HepG2 (cell line): ENCODE measurements around the gene KRT79. TPM values are rescaled to one million over a fixed set of nuclear protein-coding genes. Genes with fewer than 3 reads are reported as not detected.

Experiments used
- ATF7 ChIP-seq, 2 experiments: fragments of 450-650 bp in 1 of 2; sonication (generic) in 1 of 2; formaldehyde crosslinking in 1 of 2; IDR thresholded peaks; 2 replicates each; pipeline versions ENCODE4 v1.4.0 to v1.6.1; 2016 to 2020; ENCODE audit warnings: antibody characterized with exemption in 1 of 2, mild to moderate bottlenecking in 1 of 2, missing genetic modification reagents in 1 of 2
- GATAD2A ChIP-seq: IDR thresholded peaks from 2 replicates; pipeline ENCODE4 v1.6.1; 2016
- HNRNPUL1 ChIP-seq: fragments of 200-400 bp; formaldehyde crosslinking; IDR thresholded peaks from 2 replicates; pipeline ENCODE4 v1.6.1; 2017; ENCODE audit warnings: low read depth, mild to moderate bottlenecking, low read length, moderate library complexity
- MLLT10 ChIP-seq: sonication (generic); formaldehyde crosslinking; IDR thresholded peaks from 2 replicates; pipeline ENCODE4 v1.4.0; 2020; ENCODE audit warnings: missing genetic modification reagents
- NFATC3 ChIP-seq: sonication (generic); formaldehyde crosslinking; IDR thresholded peaks from 2 replicates; pipeline ENCODE4 v1.5.1; 2020; ENCODE audit warnings: mild to moderate bottlenecking, missing genetic modification reagents
- NFYC ChIP-seq: IDR thresholded peaks from 2 replicates; pipeline ENCODE4 v1.6.1; 2016; ENCODE audit warnings: missing genetic modification reagents, missing compliant biosample characterization
- PAX8 ChIP-seq: sonication (generic); formaldehyde crosslinking; IDR thresholded peaks from 2 replicates; pipeline ENCODE4 v1.8.0; 2022; ENCODE audit warnings: mild to moderate bottlenecking, missing genetic modification reagents, borderline replicate concordance
- SIN3A ChIP-seq: IDR thresholded peaks from 2 replicates; pipeline ENCODE4 v1.6.1; 2011; ENCODE audit warnings: low read depth, mild to moderate bottlenecking, control low read depth, low read length, borderline replicate concordance
- SRF ChIP-seq: IDR thresholded peaks from 2 replicates; pipeline ENCODE4 v1.6.1; 2011; ENCODE audit warnings: mild to moderate bottlenecking, low read depth, low read length, moderate library complexity
- SRY ChIP-seq: sonication (generic); formaldehyde crosslinking; IDR thresholded peaks from 2 replicates; pipeline ENCODE4 v1.8.0; 2022; ENCODE audit warnings: mild to moderate bottlenecking, missing genetic modification reagents
- ZBTB3 ChIP-seq: sonication (generic); formaldehyde crosslinking; IDR thresholded peaks from 2 replicates; pipeline ENCODE4 v1.4.0; 2020; ENCODE audit warnings: low read depth, mild to moderate bottlenecking, moderate library complexity, missing genetic modification reagents, borderline replicate concordance
- ZNF138 ChIP-seq: sonication (generic); formaldehyde crosslinking; IDR thresholded peaks from 2 replicates; pipeline ENCODE4 v1.5.0; 2020; ENCODE audit warnings: mild to moderate bottlenecking, low read depth, missing genetic modification reagents
- ZNF44 ChIP-seq: sonication (generic); formaldehyde crosslinking; IDR thresholded peaks from 2 replicates; pipeline ENCODE4 v1.5.1; 2020; ENCODE audit warnings: mild to moderate bottlenecking, missing genetic modification reagents
- ZNF564 ChIP-seq: sonication (generic); formaldehyde crosslinking; IDR thresholded peaks from 2 replicates; pipeline ENCODE4 v1.8.1; 2023; ENCODE audit warnings: mild to moderate bottlenecking, missing genetic modification reagents
- ZNF589 ChIP-seq: sonication (generic); formaldehyde crosslinking; conservative IDR thresholded peaks from 2 replicates; pipeline ENCODE4 v1.8.0; 2022; ENCODE audit warnings: mild to moderate bottlenecking, moderate library complexity, missing genetic modification reagents
- ZNF619 ChIP-seq: sonication (generic); formaldehyde crosslinking; IDR thresholded peaks from 2 replicates; pipeline ENCODE4 v1.4.0; 2020; ENCODE audit warnings: mild to moderate bottlenecking, missing genetic modification reagents
- ZNF780A ChIP-seq: sonication (generic); formaldehyde crosslinking; IDR thresholded peaks from 2 replicates; pipeline ENCODE4 v1.8.0; 2022; ENCODE audit warnings: mild to moderate bottlenecking, missing genetic modification reagents, moderate library complexity
- ZNF788 ChIP-seq: sonication (generic); formaldehyde crosslinking; IDR thresholded peaks from 2 replicates; pipeline ENCODE4 v1.5.0; 2020; ENCODE audit warnings: mild to moderate bottlenecking, missing genetic modification reagents, borderline replicate concordance
- polyA plus RNA-seq, 8 experiments: library from polyadenylated mRNA; depleted of rRNA in 3 of 8; stranded (reverse) in 7 of 8; unstranded in 1 of 8; fragments of >200 nt; fragmentation: Illumina TruSeq in 4 of 8; extraction: Trizol in 4 of 8; gene quantifications; 2 replicates each; pipeline versions ENCODE4 v1.2.1 to v1.2.3, GENCODE V29; 2011 to 2016; ENCODE audit warnings: low read depth in 4 of 8, missing spikeins in 1 of 8, mixed read lengths in 1 of 8; ENCODE audit not compliant: insufficient read depth in 1 of 8
- total RNA-seq, 5 experiments: library from RNA; depleted of rRNA; stranded (reverse); fragments of >200 nt; fragmentation: Illumina TruSeq; extraction: Trizol; gene quantifications; 2 replicates each; pipeline ENCODE4 v1.2.3, GENCODE V29; 2016; ENCODE audit warnings: low read depth in 1 of 5
- TF ChIP-seq, protein P1 (sequence below): sonication (generic); formaldehyde crosslinking; IDR thresholded peaks from 2 replicates; pipeline ENCODE4 v1.4.0; 2020; ENCODE audit warnings: mild to moderate bottlenecking, missing genetic modification reagents
- TF ChIP-seq, protein P2 (sequence below), 2 experiments: sonication (generic) in 1 of 2; formaldehyde crosslinking in 1 of 2; IDR thresholded peaks; 2 replicates each; pipeline versions ENCODE4 v1.4.0 to v1.6.1; 2018 to 2020; ENCODE audit warnings: missing genetic modification reagents in 2 of 2, borderline replicate concordance in 1 of 2, low read depth in 1 of 2, mild to moderate bottlenecking in 1 of 2, missing biosample characterization in 1 of 2
- TF ChIP-seq, protein P3 (sequence below): sonication (generic); formaldehyde crosslinking; IDR thresholded peaks from 2 replicates; pipeline ENCODE4 v1.8.0; 2022; ENCODE audit warnings: missing genetic modification reagents, mild to moderate bottlenecking, moderate library complexity, borderline replicate concordance
- TF ChIP-seq, protein P4 (sequence below): sonication (generic); formaldehyde crosslinking; IDR thresholded peaks from 2 replicates; pipeline ENCODE4 v1.8.1; 2023; ENCODE audit warnings: mild to moderate bottlenecking, moderate library complexity, missing genetic modification reagents

Gene KRT79
- total and polyA plus RNA-seq, 2 of the 13 experiments (the other 11 are each of a cell fraction or from before 2014, with no cell fraction given) = 0.09 TPM; not detected in 1

DNA sequence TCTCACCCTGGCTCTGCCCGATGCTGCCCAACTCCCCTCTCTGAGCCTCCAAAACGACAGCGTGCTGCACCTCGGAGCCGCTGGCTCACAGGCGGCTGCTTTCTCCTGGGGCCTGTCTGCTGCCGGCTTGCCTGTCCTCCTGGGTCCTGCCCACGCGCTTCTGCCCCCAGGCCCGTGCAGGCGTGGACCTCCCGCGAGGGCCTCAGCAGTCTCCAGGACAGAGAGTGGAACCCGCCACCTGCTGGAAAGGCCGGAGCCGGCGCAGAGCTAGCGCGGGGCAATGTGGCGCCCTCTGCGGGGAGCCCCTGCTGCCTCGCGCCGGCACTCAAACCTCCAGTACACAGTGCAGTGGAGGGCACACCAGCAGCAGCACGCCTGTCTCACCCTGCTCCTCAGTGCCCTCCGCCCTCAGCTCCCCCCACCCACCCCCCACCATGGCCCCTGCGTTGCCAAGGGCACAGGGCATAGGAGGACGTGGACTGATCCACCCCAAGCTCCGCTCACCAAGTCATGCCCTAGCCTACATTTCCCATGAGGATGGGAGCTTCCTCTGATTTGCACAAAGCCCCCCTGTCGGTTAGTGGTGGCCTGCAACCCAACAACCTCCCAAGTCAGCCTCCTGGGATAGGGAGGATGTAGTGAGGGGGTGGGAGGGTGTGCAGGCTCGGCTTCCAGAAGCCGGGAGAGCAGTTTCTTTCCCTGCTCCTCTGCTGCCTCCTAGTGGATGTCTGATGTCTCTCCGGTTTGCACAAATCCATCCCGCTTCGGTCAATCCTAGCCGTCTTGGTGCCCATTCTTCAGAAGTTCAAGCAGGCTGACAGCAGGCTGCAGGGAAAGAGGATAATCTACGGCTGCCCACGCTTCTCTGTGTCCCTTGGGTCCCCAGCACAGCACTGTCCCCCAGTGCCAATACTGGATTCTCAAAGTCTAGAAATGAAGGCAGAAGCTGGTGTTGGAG, 45.6 kb upstream of the KRT79 start (continued):
- TF ChIP-seq ZNF780A (CRISPR knock-in tag) = no peak
- TF ChIP-seq HNRNPUL1 = no peak
- TF ChIP-seq, protein P1, sequence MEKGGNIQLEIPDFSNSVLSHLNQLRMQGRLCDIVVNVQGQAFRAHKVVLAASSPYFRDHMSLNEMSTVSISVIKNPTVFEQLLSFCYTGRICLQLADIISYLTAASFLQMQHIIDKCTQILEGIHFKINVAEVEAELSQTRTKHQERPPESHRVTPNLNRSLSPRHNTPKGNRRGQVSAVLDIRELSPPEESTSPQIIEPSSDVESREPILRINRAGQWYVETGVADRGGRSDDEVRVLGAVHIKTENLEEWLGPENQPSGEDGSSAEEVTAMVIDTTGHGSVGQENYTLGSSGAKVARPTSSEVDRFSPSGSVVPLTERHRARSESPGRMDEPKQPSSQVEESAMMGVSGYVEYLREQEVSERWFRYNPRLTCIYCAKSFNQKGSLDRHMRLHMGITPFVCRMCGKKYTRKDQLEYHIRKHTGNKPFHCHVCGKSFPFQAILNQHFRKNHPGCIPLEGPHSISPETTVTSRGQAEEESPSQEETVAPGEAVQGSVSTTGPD (CRISPR knock-in tag) = no peak
- TF ChIP-seq SRF = no peak
- no peak for TF ChIP-seq SIN3A
- TF ChIP-seq, protein P2, sequence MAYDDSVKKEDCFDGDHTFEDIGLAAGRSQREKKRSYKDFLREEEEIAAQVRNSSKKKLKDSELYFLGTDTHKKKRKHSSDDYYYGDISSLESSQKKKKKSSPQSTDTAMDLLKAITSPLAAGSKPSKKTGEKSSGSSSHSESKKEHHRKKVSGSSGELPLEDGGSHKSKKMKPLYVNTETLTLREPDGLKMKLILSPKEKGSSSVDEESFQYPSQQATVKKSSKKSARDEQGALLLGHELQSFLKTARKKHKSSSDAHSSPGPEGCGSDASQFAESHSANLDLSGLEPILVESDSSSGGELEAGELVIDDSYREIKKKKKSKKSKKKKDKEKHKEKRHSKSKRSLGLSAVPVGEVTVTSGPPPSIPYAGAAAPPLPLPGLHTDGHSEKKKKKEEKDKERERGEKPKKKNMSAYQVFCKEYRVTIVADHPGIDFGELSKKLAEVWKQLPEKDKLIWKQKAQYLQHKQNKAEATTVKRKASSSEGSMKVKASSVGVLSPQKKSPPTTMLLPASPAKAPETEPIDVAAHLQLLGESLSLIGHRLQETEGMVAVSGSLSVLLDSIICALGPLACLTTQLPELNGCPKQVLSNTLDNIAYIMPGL (CRISPR knock-in tag; IDR thresholded peaks at IDR 0.05; ENCODE audit: borderline replicate concordance in 1 of 2, low read depth in 1 of 2) = peak; percentile 88 to 98; a peak in 3 of 4 replicates
- TF ChIP-seq ZNF44 (CRISPR knock-in tag) = no peak
- TF ChIP-seq ZBTB3 (CRISPR knock-in tag) = no peak
- TF ChIP-seq SRY = peak; percentile 67; the same call in 1 of the 2 replicates
- TF ChIP-seq ZNF138 (CRISPR knock-in tag) = no peak
- TF ChIP-seq MLLT10 (CRISPR knock-in tag) = no peak
- no peak for TF ChIP-seq NFYC (CRISPR knock-in tag)
- 0 out of 2 replicates have a peak, but pooled peaks have one; percentile 9 for TF ChIP-seq PAX8 (CRISPR knock-in tag)
- TF ChIP-seq ZNF619 (CRISPR knock-in tag) = no peak
- no peak for TF ChIP-seq GATAD2A (CRISPR knock-in tag)
- TF ChIP-seq, protein P3, sequence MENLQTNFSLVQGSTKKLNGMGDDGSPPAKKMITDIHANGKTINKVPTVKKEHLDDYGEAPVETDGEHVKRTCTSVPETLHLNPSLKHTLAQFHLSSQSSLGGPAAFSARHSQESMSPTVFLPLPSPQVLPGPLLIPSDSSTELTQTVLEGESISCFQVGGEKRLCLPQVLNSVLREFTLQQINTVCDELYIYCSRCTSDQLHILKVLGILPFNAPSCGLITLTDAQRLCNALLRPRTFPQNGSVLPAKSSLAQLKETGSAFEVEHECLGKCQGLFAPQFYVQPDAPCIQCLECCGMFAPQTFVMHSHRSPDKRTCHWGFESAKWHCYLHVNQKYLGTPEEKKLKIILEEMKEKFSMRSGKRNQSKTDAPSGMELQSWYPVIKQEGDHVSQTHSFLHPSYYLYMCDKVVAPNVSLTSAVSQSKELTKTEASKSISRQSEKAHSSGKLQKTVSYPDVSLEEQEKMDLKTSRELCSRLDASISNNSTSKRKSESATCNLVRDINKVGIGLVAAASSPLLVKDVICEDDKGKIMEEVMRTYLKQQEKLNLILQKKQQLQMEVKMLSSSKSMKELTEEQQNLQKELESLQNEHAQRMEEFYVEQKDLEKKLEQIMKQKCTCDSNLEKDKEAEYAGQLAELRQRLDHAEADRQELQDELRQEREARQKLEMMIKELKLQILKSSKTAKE (CRISPR knock-in tag) = no peak
- TF ChIP-seq, protein P4, sequence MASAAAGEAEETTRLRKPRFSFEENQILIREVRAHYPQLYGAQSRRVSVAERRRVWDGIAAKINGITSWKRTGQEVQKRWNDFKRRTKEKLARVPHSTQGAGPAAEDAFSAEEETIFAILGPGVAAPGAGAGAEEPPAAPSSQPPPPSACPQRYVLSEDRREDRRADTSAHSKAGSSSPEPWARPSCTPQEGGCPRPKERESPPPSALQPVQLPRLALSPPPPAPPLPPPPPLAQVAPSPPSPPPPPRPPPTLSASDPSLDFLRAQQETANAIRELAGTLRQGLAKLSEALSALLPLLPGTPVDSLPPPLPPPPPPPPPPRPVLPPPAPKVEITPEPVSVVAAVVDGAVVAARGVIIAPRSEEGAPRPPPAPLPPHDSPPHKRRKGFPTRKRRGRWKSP (CRISPR knock-in tag) = peak; percentile 90; the same call in 1 of the 2 replicates
- TF ChIP-seq NFATC3 (CRISPR knock-in tag) = no peak
- TF ChIP-seq ZNF564 (CRISPR knock-in tag) = 0 out of 2 replicates have a peak, but pooled peaks have one; percentile 78
- peak; percentile 72 for TF ChIP-seq ZNF788
- TF ChIP-seq ATF7 (IDR thresholded peaks at IDR 0.05) = no peak
- TF ChIP-seq ATF7 (CRISPR knock-in tag; IDR thresholded peaks at IDR 0.05) = no peak
- no peak for TF ChIP-seq ZNF589 (CRISPR knock-in tag)
